Adrenal gland (tissue), 12 donors: ENCODE results near the gene C1QTNF2. TPM values are rescaled to one million over a fixed set of nuclear protein-coding genes. Genes with fewer than 3 reads are reported as not detected.

Experiments used
- DNase-seq, 7 donors: peaks; one replicate each; pipeline ENCODE4 v3.0.0-alpha.2; 2019 to 2020
- H3K27ac ChIP-seq, 5 donors: fragments of 200-600 bp; sonication (generic) in 4 of 5; 1 replicate in 3 of 5; 2 replicates in 2 of 5; pipeline versions ENCODE4 v1.5.1 to v1.8.0; 2016 to 2020; ENCODE audit warnings: mild to moderate bottlenecking in 1 of 5
- H3K27me3 ChIP-seq: fragments of 200-600 bp; 2 replicates; pipeline ENCODE4 v1.8.0; 2021
- H3K36me3 ChIP-seq, 2 donors: fragments of 200-600 bp; replicated peaks in 1 of 2; 1 replicate in 1 of 2; 2 replicates in 1 of 2; pipeline versions ENCODE4 v1.5.1 to v1.8.0; 2018 to 2022
- H3K4me1 ChIP-seq, 2 donors: fragments of 200-600 bp; replicated peaks in 1 of 2; 1 replicate in 1 of 2; 2 replicates in 1 of 2; pipeline versions ENCODE4 v1.5.1 to v1.8.0; 2018 to 2021
- H3K4me3 ChIP-seq, 4 donors: fragments of 200-600 bp; sonication (generic) in 3 of 4; one replicate each; pipeline ENCODE4 v1.5.1; 2016 to 2018
- H3K9me3 ChIP-seq, 3 donors: fragments of 200-600 bp; sonication (generic) in 1 of 3; replicated peaks in 1 of 3; 1 replicate in 2 of 3; 2 replicates in 1 of 3; pipeline versions ENCODE4 v1.5.1 to v1.8.0; 2016 to 2021
- POLR2A ChIP-seq, 2 donors: fragments of 450-650 bp; IDR thresholded peaks; one replicate each; pipeline ENCODE4 v1.6.1; 2017; ENCODE audit warnings: antibody characterized with exemption in 2 of 2, mild to moderate bottlenecking in 2 of 2, moderate library complexity in 1 of 2
- WGBS, 4 donors: extraction: QIAGEN DNeasy Blood & Tissue Kit in 2 of 4; methylation state at CpG; one replicate each; pipeline versions ENCODE4 v1.1.5 to v1.1.7; 2013 to 2017; 5-methylcytosine and 5-hydroxymethylcytosine counted together
- intact Hi-C, 2 donors: fragments of 100-400 bp; cut with DNase I; formaldehyde crosslinking; loops; one replicate each; pipeline versions ENCODE4 v1.14.1 to v1.15.0; 2022 to 2023
- polyA plus RNA-seq, 3 donors: library from polyadenylated mRNA; stranded (reverse); fragments of 200-250 nt in 2 of 3; fragments of 350-450 nt in 1 of 3; fragmentation: Illumina TruSeq in 1 of 3; extraction: RNeasy Lipid Tissue Mini Kit (QIAGEN cat#74804) in 1 of 3; gene quantifications; one replicate each; pipeline ENCODE4 v1.2.3, GENCODE V29; 2013 to 2014
- total RNA-seq, 9 donors: library from RNA; depleted of rRNA in 4 of 9; stranded (reverse); fragments of >200 nt in 4 of 9; fragments of 120-200 nt in 1 of 9; fragmentation: NEBNext Ultra II Directional in 1 of 9; extraction: Animal tissue kit (Norgen Biotek cat#: 25700) in 1 of 9; gene quantifications; one replicate each; pipeline versions ENCODE4 v1.1.0 to v1.2.4, GENCODE V29; 2013 to 2023
- TF ChIP-seq, protein P1 (sequence below), 6 experiments: fragments of 450-650 bp in 4 of 6; fragments of 200-600 bp in 2 of 6; sonication (generic) in 1 of 6; IDR thresholded peaks; 1 replicate in 5 of 6; 2 replicates in 1 of 6; pipeline versions ENCODE4 v1.5.1 to v1.8.0; 2016 to 2021; ENCODE audit warnings: antibody characterized with exemption in 6 of 6, mild to moderate bottlenecking in 2 of 6, moderate library complexity in 1 of 6
- donor health status: healthy with polysubstance abuse.
- donor health status: Bipolar disorder and iron deficiency.
- donor health status: DM: yes; HTN: yes; CAD: no.
- donor health status: DM: no; HTN: no; CAD: no.
- donor health status: DM: no; HTN: no; CAD: no.
- donor health status: DM: yes; HTN: yes; CAD: no.

The C1QTNF2 gene
- total and polyA plus RNA-seq, 12 donors = 0.11 to 2.1 (median 0.53) TPM; not detected in 1

DNA sequence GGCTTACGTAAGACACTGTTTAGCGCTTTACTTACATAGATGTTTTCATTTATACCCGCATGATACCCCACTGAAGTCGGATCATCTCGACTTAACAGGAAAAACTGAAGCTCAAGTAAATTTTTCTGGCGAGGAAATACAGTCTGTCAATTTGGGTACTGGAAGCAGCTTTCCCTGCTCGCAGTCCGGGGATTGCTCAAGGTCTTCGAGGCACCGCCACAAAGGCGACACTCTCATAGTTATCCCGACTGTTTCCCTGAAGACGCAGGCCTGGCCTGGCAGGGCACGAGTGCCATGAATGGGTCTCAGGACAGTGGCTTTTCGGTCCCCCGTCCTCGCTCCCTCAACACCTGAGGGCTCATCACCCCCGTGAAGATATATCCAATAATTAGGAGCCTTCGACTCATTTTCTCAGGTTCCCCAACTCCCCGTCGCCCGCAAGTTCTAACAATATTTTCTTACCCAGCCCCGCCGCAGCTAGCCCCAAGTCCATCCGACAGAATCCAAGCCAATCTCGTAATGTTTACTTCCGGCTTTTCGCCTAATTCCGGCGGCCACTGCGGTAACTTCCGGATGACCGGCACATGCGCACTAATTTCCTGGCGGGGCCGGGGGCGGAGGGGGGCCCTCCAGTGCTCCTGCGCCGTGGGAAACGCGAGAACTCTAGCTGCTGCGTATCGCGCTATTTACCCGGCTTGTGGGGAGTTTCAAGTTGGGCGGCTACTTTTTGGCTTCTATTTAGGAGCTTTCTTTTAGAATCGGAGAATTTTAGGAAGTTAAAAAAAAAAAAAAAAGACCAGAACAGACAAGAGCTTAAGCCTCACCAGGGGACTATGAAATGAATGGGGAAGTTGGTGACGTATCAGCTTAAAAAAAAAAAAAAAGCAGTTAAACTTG lies 48.4 kb upstream of the C1QTNF2 start, which contains the start of gene SLU7:
SLU7 (minus strand) TSS at position 521 of the 897 bp plus-strand sequence. CDS start 3,787 bp downstream, outside the sequence.
- TF ChIP-seq, protein P1, sequence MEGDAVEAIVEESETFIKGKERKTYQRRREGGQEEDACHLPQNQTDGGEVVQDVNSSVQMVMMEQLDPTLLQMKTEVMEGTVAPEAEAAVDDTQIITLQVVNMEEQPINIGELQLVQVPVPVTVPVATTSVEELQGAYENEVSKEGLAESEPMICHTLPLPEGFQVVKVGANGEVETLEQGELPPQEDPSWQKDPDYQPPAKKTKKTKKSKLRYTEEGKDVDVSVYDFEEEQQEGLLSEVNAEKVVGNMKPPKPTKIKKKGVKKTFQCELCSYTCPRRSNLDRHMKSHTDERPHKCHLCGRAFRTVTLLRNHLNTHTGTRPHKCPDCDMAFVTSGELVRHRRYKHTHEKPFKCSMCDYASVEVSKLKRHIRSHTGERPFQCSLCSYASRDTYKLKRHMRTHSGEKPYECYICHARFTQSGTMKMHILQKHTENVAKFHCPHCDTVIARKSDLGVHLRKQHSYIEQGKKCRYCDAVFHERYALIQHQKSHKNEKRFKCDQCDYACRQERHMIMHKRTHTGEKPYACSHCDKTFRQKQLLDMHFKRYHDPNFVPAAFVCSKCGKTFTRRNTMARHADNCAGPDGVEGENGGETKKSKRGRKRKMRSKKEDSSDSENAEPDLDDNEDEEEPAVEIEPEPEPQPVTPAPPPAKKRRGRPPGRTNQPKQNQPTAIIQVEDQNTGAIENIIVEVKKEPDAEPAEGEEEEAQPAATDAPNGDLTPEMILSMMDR (IDR thresholded peaks at IDR 0.05) = no peak
- TF ChIP-seq POLR2A (IDR thresholded peaks at IDR 0.05) = peak; percentile 18 to 81
- H3K4me1 ChIP-seq = peaks cover 12 to 33% of the 10 kb centered on the region in 2 donors
- no peaks in the 10 kb centered on the region for H3K27me3 ChIP-seq
- no peaks in the 10 kb centered on the region for H3K9me3 ChIP-seq
- peak; percentile 95 to 98 (median 96) for DNase-seq
- peaks cover 0 to 12% of the 10 kb centered on the region in 2 donors for H3K36me3 ChIP-seq
- WGBS, 4 donors = 0 to 1% (median 1%) methylated on average over 47 to 48 of the region's 48 CpGs
- intact Hi-C loops = no loop called here
- H3K4me3 ChIP-seq = peak within 1 kb of the TSS in 3 of 4 donors; percentile 59 to 74 (median 71)
- peak within 1 kb of the TSS; percentile 75 to 90 (median 85) for H3K27ac ChIP-seq

DNA sequence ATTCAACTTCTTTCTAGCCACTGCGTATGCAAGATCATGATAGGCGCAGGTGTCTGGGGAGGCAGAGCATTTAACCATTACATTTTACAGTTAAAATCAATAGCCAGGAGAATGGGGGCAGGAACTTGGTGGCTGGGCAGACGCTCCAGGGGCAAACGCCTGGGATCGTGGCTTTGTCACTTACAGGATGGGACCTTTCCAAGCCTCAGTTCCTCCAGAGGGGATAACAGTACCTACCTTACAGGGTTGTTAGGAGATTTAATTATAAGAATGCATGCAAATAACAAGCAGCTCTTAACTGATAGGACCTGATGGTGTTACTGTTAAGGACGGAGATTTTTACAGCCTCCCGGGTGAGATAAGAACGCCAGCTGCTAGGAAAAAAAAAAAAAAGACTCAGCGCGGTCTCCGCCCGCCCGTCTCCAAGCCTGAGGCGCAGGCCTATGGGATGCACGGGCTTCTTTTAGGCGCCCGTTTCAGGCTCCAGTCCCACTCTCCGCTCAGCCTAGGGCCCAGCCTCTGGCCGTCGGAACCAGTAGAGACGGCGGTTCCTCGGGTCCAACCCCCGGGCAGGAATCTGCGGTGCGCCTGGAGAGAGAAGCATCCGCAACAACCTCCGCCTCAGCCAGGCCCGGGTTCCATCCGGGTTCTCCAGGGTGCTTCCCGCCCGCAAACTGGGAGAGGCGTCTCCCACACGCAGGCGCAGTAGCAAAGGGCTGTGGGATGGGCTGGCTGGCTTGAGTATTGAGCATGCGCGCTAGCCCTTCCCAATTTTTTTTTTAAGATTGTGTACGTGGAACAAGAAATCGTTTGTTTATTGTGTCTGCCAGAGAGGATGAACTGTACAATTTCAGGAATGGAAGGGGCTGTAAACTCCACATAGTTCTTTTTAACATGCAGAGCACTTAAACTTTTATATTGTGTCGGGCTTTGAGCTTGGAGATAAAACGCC lies 29.3 kb upstream of the C1QTNF2 start, which contains the start of gene FAM200C:
FAM200C (minus strand) TSS at position 653 of the 952 bp plus-strand sequence. CDS start 4,564 bp downstream, outside the sequence.
- H3K27me3 ChIP-seq = no peaks in the 10 kb centered on the region
- DNase-seq = peak; percentile 92 to 96 (median 93)
- 0 to 2% (median 1%) methylated on average over 16 to 41 of the region's 41 CpGs for WGBS, 4 donors
- H3K4me3 ChIP-seq = peak within 1 kb of the TSS; percentile 51 to 82 (median 72)
- intact Hi-C loops = no loop called here
- peaks cover 0 to 19% of the 10 kb centered on the region in 2 donors for H3K4me1 ChIP-seq
- TF ChIP-seq, protein P1 (IDR thresholded peaks at IDR 0.05) = no peak
- peak; percentile 82 to 88 for TF ChIP-seq POLR2A (IDR thresholded peaks at IDR 0.05)
- peak within 1 kb of the TSS; percentile 27 to 87 (median 79) for H3K27ac ChIP-seq
- peaks cover 0 to 33% of the 10 kb centered on the region in 2 donors for H3K36me3 ChIP-seq
- no peaks in the 10 kb centered on the region for H3K9me3 ChIP-seq

DNA sequence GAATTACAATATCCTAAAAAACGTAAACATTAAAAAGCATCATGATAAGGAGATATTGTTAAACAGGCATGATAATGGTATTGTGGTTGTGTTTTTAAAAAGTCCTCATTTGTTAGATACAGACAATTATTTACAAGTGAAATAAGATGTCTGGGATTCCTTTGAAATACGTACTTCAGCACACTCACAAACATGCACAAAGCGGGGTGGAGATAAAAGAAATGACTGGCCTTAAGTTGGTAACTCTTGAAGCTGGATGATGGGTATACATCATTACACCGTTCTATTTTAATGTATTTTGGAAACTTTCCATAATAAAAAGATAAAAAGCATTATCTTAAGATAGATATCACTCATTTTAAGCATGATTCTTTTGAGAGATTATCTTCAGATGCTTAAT lies 28.4 kb upstream of the C1QTNF2 start:
- TF ChIP-seq, protein P1 (IDR thresholded peaks at IDR 0.05) = no peak
- TF ChIP-seq POLR2A (IDR thresholded peaks at IDR 0.05) = no peak
- Histone ChIP-seq H3K4me3 (peak overlapping the region in 1 of 4 donors; percentile 82), H3K9me3 (no peaks in the 10 kb centered on the region), H3K4me1 (peaks cover 0 to 19% of the 10 kb centered on the region in 2 donors), H3K27ac (no peak overlapping the region), H3K36me3 (peaks cover 0 to 24% of the 10 kb centered on the region in 2 donors), H3K27me3 (no peaks in the 10 kb centered on the region)
- intact Hi-C loops = no loop called here
- 49 to 57% (median 51%) methylated on average over 4 of the region's 4 CpGs for WGBS, 4 donors
- DNase-seq = no peak
